ENCODE data around the gene PDE4B.

Gene PDE4B

GRCh38 chr1:66266350-66266749 lies 473.7 kb downstream of the PDE4B start:
- DNase-seq (ENCODE audit: low spot score in 2 of 2) (no peak), ATAC-seq (no peak)
- H3K36me3 Mint-ChIP-seq: no peaks in the 10 kb centered on the region
- peaks cover 39% of the 10 kb centered on the region for H3K4me1 Mint-ChIP-seq
- H3K4me3 Mint-ChIP-seq: no peak overlapping the region
- no peak overlapping the region for H3K27ac Mint-ChIP-seq
- H3K9me3 Mint-ChIP-seq: no peaks in the 10 kb centered on the region

- H3K9me3 Mint-ChIP-seq: no peaks in the 10 kb centered on the region
- no peak for DNase-seq (ENCODE audit: low spot score in 2 of 2)
- H3K36me3 Mint-ChIP-seq: no peaks in the 10 kb centered on the region
- no peak for ATAC-seq
- peaks cover 39% of the 10 kb centered on the region for H3K4me1 Mint-ChIP-seq
- H3K4me3 Mint-ChIP-seq: no peak overlapping the region
- H3K27ac Mint-ChIP-seq: no peak overlapping the region
These were observed 474.1 kb downstream of the PDE4B start for GRCh38 chr1:66266756-66267155.

- ATAC-seq: no peak
- Mint-ChIP-seq H3K4me3 (no peak overlapping the region), H3K36me3 (no peaks in the 10 kb centered on the region), H3K4me1 (peaks cover 44% of the 10 kb centered on the region), H3K9me3 (no peaks in the 10 kb centered on the region), H3K27ac (no peak overlapping the region)
- DNase-seq (ENCODE audit: low spot score in 2 of 2): no peak
These were observed 474.7 kb downstream of the PDE4B start for GRCh38 chr1:66267201-66267940.

GRCh38 chr1:66269222-66269621 lies 476.5 kb downstream of the PDE4B start:
- Mint-ChIP-seq H3K9me3 (no peaks in the 10 kb centered on the region), H3K27ac (no peak overlapping the region), H3K36me3 (no peaks in the 10 kb centered on the region), H3K4me1 (peaks cover 46% of the 10 kb centered on the region), H3K4me3 (no peak overlapping the region)
- DNase-seq (ENCODE audit: low spot score in 2 of 2) (no peak), ATAC-seq (no peak)

- DNase-seq (ENCODE audit: low spot score in 2 of 2) (no peak), ATAC-seq (no peak)
- H3K27ac Mint-ChIP-seq: no peak overlapping the region
- H3K4me1 Mint-ChIP-seq: peaks cover 52% of the 10 kb centered on the region
- H3K4me3 Mint-ChIP-seq: no peak overlapping the region
- H3K9me3 Mint-ChIP-seq: no peaks in the 10 kb centered on the region
- peaks cover 8% of the 10 kb centered on the region for H3K36me3 Mint-ChIP-seq
These were observed 477.6 kb downstream of the PDE4B start for GRCh38 chr1:66270119-66270812.

GRCh38 chr1:66271216-66271903 lies 478.7 kb downstream of the PDE4B start:
- ATAC-seq: peak; percentile 22
- peaks cover 52% of the 10 kb centered on the region for H3K4me1 Mint-ChIP-seq
- DNase-seq (ENCODE audit: low spot score in 2 of 2): no peak
- no peaks in the 10 kb centered on the region for H3K9me3 Mint-ChIP-seq
- no peak overlapping the region for H3K27ac Mint-ChIP-seq
- peak overlapping the region; percentile 7 for H3K4me3 Mint-ChIP-seq
- H3K36me3 Mint-ChIP-seq: peaks cover 14% of the 10 kb centered on the region

GRCh38 chr1:66271904-66272254 lies 479.2 kb downstream of the PDE4B start:
- H3K9me3 Mint-ChIP-seq: no peaks in the 10 kb centered on the region
- no peak overlapping the region for H3K27ac Mint-ChIP-seq
- DNase-seq (ENCODE audit: low spot score in 2 of 2) (no peak), ATAC-seq (no peak)
- H3K36me3 Mint-ChIP-seq: peaks cover 16% of the 10 kb centered on the region
- H3K4me1 Mint-ChIP-seq: peaks cover 52% of the 10 kb centered on the region
- H3K4me3 Mint-ChIP-seq: peak overlapping the region; percentile 7

- Mint-ChIP-seq H3K36me3 (peaks cover 20% of the 10 kb centered on the region), H3K27ac (no peak overlapping the region), H3K9me3 (no peaks in the 10 kb centered on the region), H3K4me3 (no peak overlapping the region), H3K4me1 (peaks cover 68% of the 10 kb centered on the region)
- DNase-seq (ENCODE audit: low spot score in 2 of 2): no peak
- no peak for ATAC-seq
These were observed 481.0 kb downstream of the PDE4B start for GRCh38 chr1:66273656-66274055.

GRCh38 chr1:66274634-66275033 lies 481.9 kb downstream of the PDE4B start:
- Mint-ChIP-seq H3K27ac (peak overlapping the region; percentile 74), H3K36me3 (peaks cover 20% of the 10 kb centered on the region), H3K4me1 (peaks cover 78% of the 10 kb centered on the region), H3K9me3 (no peaks in the 10 kb centered on the region), H3K4me3 (peak overlapping the region; percentile 60)
- ATAC-seq (peak; percentile 88), DNase-seq (ENCODE audit: low spot score in 2 of 2) (no peak)

- H3K4me1 Mint-ChIP-seq: peaks cover 82% of the 10 kb centered on the region
- ATAC-seq: peak; percentile 57
- H3K9me3 Mint-ChIP-seq: no peaks in the 10 kb centered on the region
- peak overlapping the region; percentile 74 for H3K27ac Mint-ChIP-seq
- peak overlapping the region; percentile 60 for H3K4me3 Mint-ChIP-seq
- peak in 1 of 2 donors; percentile 63 for DNase-seq (ENCODE audit: low spot score in 2 of 2)
- H3K36me3 Mint-ChIP-seq: peaks cover 20% of the 10 kb centered on the region
These were observed 482.4 kb downstream of the PDE4B start for GRCh38 chr1:66275083-66275482.

- Mint-ChIP-seq H3K9me3 (no peaks in the 10 kb centered on the region), H3K36me3 (peaks cover 20% of the 10 kb centered on the region), H3K4me1 (peaks cover 88% of the 10 kb centered on the region), H3K27ac (peak overlapping the region; percentile 74), H3K4me3 (peak overlapping the region; percentile 60)
- peak in 1 of 2 donors; percentile 63 for DNase-seq (ENCODE audit: low spot score in 2 of 2)
- ATAC-seq: peak; percentile 12
These were observed 482.9 kb downstream of the PDE4B start for GRCh38 chr1:66275601-66276023.

- ATAC-seq (peak; percentile 90), DNase-seq (ENCODE audit: low spot score in 2 of 2) (peak in 1 of 2 donors; percentile 66)
- Mint-ChIP-seq H3K4me1 (peaks cover 92% of the 10 kb centered on the region), H3K36me3 (peaks cover 20% of the 10 kb centered on the region), H3K9me3 (no peaks in the 10 kb centered on the region), H3K4me3 (peak overlapping the region; percentile 60), H3K27ac (peak overlapping the region; percentile 74)
These were observed 483.5 kb downstream of the PDE4B start for GRCh38 chr1:66276218-66276617.

- Mint-ChIP-seq H3K36me3 (peaks cover 22% of the 10 kb centered on the region), H3K4me3 (no peak overlapping the region), H3K9me3 (no peaks in the 10 kb centered on the region), H3K4me1 (peaks cover 87% of the 10 kb centered on the region), H3K27ac (no peak overlapping the region)
- no peak for DNase-seq (ENCODE audit: low spot score in 2 of 2)
- no peak for ATAC-seq
These were observed 485.7 kb downstream of the PDE4B start for GRCh38 chr1:66278260-66279021.

- Mint-ChIP-seq H3K4me3 (peak overlapping the region; percentile 23), H3K9me3 (no peaks in the 10 kb centered on the region), H3K27ac (peak overlapping the region; percentile 64), H3K36me3 (peaks cover 12% of the 10 kb centered on the region), H3K4me1 (peaks cover 81% of the 10 kb centered on the region)
- ATAC-seq (no peak), DNase-seq (ENCODE audit: low spot score in 2 of 2) (no peak)
These were observed 489.1 kb downstream of the PDE4B start for GRCh38 chr1:66281808-66282207.

- peak overlapping the region; percentile 64 for H3K27ac Mint-ChIP-seq
- no peaks in the 10 kb centered on the region for H3K9me3 Mint-ChIP-seq
- H3K4me1 Mint-ChIP-seq: peaks cover 75% of the 10 kb centered on the region
- peak overlapping the region; percentile 23 for H3K4me3 Mint-ChIP-seq
- DNase-seq (ENCODE audit: low spot score in 2 of 2): peak; percentile 25 to 76
- peaks cover 7% of the 10 kb centered on the region for H3K36me3 Mint-ChIP-seq
- peak; percentile 90 for ATAC-seq
These were observed 489.7 kb downstream of the PDE4B start for GRCh38 chr1:66282343-66282852.

Measured in stimulated activated effector memory CD8-positive, alpha-beta T cell treated with anti-CD3 and anti-CD28 coated beads, Interleukin-12 subunit alpha, Interleukin-12 subunit beta, amount 100 ng/mL, for 72 hours (primary cell).